ENCODE measurements around the gene RNF157. TPM values are rescaled to one million over a fixed set of nuclear protein-coding genes. Genes with fewer than 3 reads are reported as not detected.
A peak's percentile ranks its signal among the peaks of the same experiment; 100 is the strongest.

The RNF157 gene
- total and polyA plus RNA-seq, 2 of the 13 experiments (the other 11 are each of a cell fraction or from before 2014, with no cell fraction given), result 0.44 to 1.5 TPM

GRCh38 chr17:76104140-76104895 is 136.0 kb downstream of the RNF157 start (continued):
- TF ChIP-seq HNF1B (CRISPR knock-in tag; IDR thresholded peaks at IDR 0.05), result peak; percentile 53; the same call in 1 of the 2 replicates
- TF ChIP-seq ZNF337 (CRISPR knock-in tag; IDR thresholded peaks at IDR 0.05; ENCODE audit: borderline replicate concordance, low read depth), result 0 out of 2 replicates have a peak, but pooled peaks have one; percentile 73
- TF ChIP-seq KDM3A (CRISPR knock-in tag; IDR thresholded peaks at IDR 0.05; ENCODE audit: low read depth), result no peak
- no peak for TF ChIP-seq ZNF761 (CRISPR knock-in tag; conservative IDR thresholded peaks at IDR 0.05)
- peak; percentile 37; the same call in 1 of the 2 replicates for TF ChIP-seq ZNF275 (CRISPR knock-in tag; IDR thresholded peaks at IDR 0.05; ENCODE audit: borderline replicate concordance)
- no peak for TF ChIP-seq DR1 (CRISPR knock-in tag; IDR thresholded peaks at IDR 0.05)
- TF ChIP-seq ZSCAN9 (CRISPR knock-in tag; IDR thresholded peaks at IDR 0.05; ENCODE audit: borderline replicate concordance), result no peak
- no peak for TF ChIP-seq ZNF430 (CRISPR knock-in tag; IDR thresholded peaks at IDR 0.05)
- TF ChIP-seq ELF3 (CRISPR knock-in tag; IDR thresholded peaks at IDR 0.05), result no peak
- TF ChIP-seq TEAD2 (CRISPR knock-in tag; IDR thresholded peaks at IDR 0.05), result no peak
- no peak for TF ChIP-seq TCF7 (IDR thresholded peaks at IDR 0.05; ENCODE audit: low read depth)
- no peak for TF ChIP-seq CREBL2 (CRISPR knock-in tag; IDR thresholded peaks at IDR 0.05; ENCODE audit: borderline replicate concordance)
- TF ChIP-seq GATAD2A (CRISPR knock-in tag; IDR thresholded peaks at IDR 0.05), result no peak
- TF ChIP-seq TCF12 (IDR thresholded peaks at IDR 0.05), result no peak
- TF ChIP-seq TCF12 (CRISPR knock-in tag; IDR thresholded peaks at IDR 0.05), result no peak
- TF ChIP-seq JUND (CRISPR knock-in tag; IDR thresholded peaks at IDR 0.05), result peak; percentile 20; the same call in 1 of the 2 replicates
- no peak for TF ChIP-seq ZNF17 (CRISPR knock-in tag; IDR thresholded peaks at IDR 0.05)
- peak; percentile 19 for TF ChIP-seq ZNF407 (CRISPR knock-in tag; IDR thresholded peaks at IDR 0.05; ENCODE audit: not compliant biosample characterization)
- TF ChIP-seq ZNF33B (CRISPR knock-in tag; IDR thresholded peaks at IDR 0.05), result no peak
- peak; percentile 8; the same call in 1 of the 2 replicates for TF ChIP-seq MED1 (CRISPR knock-in tag; IDR thresholded peaks at IDR 0.05)
